DMS79 treated with DMSO at 0.1 percent for 48 hours (cell line): Measurements from ENCODE around the gene LASP1.
"Not testable (repeated sequence)": the region's sequence is repeated elsewhere in the genome, so short reads cannot be mapped to it uniquely, and the experiment has no call there.

ENCODE experiments used
- DNase-seq: peaks from one replicate; lab custom pipeline; 2025; lab: John Stamatoyannopoulos, UW

The LASP1 gene

GRCh38 chr17:38930782-38931181 is 60.9 kb downstream of the LASP1 start:
- not testable (repeated sequence) for DNase-seq

- not testable (repeated sequence) for DNase-seq
Observed at GRCh38 chr17:38933962-38934361, 64.1 kb downstream of the LASP1 start.

- DNase-seq = no peak
Observed at GRCh38 chr17:38939987-38940386, 70.1 kb downstream of the LASP1 start.

- DNase-seq = no peak
Observed at GRCh38 chr17:38940404-38940803, 70.5 kb downstream of the LASP1 start.

GRCh38 chr17:38942696-38943334 is 73.0 kb downstream of the LASP1 start:
- peak; percentile 87 for DNase-seq

GRCh38 chr17:38943607-38944006 is 73.7 kb downstream of the LASP1 start:
- DNase-seq = no peak

- DNase-seq = no peak
Observed at GRCh38 chr17:38947189-38947588, 77.3 kb downstream of the LASP1 start.

- DNase-seq = not testable (repeated sequence)
Observed at GRCh38 chr17:38953800-38954199, 83.9 kb downstream of the LASP1 start.

GRCh38 chr17:38958326-38958725 is 88.5 kb downstream of the LASP1 start:
- no peak for DNase-seq

GRCh38 chr17:38958756-38959155 is 88.9 kb downstream of the LASP1 start:
- DNase-seq = no peak

GRCh38 chr17:38959508-38959907 is 89.7 kb downstream of the LASP1 start:
- DNase-seq = no peak

GRCh38 chr17:38960402-38960801 is 90.5 kb downstream of the LASP1 start:
- no peak for DNase-seq

GRCh38 chr17:38961413-38961812 is 91.6 kb downstream of the LASP1 start:
- no peak for DNase-seq

- DNase-seq = no peak
Observed at GRCh38 chr17:38967290-38967738, 97.5 kb downstream of the LASP1 start, which contains the start of gene FBXO47. Gene FBXO47 (minus strand): TSS chr17:38967403. CDS start chr17:38963025, 4,378 bp downstream.

- DNase-seq = no peak
Observed at GRCh38 chr17:38969281-38969680, 99.4 kb downstream of the LASP1 start.

GRCh38 chr17:38970128-38970527 is 100.3 kb downstream of the LASP1 start:
- DNase-seq = no peak

GRCh38 chr17:38970804-38971203 is 100.9 kb downstream of the LASP1 start:
- DNase-seq = no peak
